HG03520 (cell line): Measurements from ENCODE around the gene CCDC24.

ENCODE experiments used
- ATAC-seq: cut with Tn5 transposase; IDR thresholded peaks from one replicate; pipeline ENCODE4 v1.9.1; 2021; ENCODE audit warnings: mild to moderate bottlenecking, moderate library complexity; ENCODE audit not compliant: unreplicated experiment

CCDC24 gene

DNA sequence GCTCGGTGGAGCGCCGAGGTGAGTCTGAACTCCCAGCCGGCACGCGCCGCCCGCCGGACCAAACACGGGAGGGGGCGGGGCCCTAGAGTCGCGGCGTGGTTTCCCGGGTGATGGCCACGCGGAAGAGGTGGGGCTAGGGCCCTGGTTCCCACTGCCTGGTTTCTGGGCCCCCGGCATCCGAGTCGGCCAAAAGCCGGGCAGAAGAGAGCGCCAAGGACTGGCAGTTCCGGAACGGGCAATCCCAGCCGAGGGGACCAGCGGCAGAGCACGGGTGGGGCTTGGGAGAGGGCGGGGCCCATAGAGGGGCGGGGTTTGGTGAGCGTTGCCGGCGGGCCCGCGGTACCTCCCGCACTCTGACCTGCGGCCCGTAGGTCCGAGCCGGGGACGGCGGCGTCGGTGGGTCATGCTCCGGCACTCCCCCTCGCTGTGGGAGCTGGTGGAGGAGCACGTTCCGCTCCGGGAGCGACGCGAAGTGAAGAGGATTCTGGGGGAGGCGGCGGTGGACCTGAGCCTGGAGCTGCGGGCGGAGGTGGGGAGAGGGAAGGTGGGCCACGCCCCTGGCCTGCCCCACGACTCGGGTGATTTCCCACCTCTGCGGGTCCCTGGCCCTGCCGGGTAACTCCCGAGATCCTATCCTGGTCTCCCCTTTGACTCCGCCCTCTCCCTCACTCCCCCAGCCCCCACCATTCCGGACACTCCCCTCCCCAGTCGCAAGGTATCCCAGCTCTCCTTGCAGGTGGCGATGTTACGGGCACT lies at the start of gene CCDC24:
TSS of gene CCDC24 (plus strand) at position 124 of the 756 bp plus-strand sequence. CDS start at position 404, 280 bp downstream.
- peak; percentile 76 for ATAC-seq

DNA sequence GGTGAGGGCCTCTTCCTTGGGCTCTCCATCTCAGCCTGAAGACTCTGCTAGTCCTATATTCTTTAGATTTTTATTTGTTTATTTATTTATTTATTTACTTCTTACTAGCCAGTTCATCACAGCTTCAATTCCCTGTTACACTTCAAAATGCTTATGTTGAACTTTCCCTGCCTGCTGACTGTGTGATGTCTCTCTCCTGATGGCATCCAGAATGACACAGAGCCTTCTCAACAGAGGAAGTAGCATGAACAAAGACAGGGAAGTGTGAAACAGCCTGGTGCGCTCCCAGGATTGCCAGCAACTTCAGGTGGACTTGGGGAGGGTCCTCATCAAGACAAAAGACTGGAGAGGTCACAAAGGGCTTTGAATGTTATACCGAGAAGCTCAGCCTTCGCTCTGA lies 49.0 kb upstream of the CCDC24 start:
- ATAC-seq: no peak

- ATAC-seq: no peak
Measured at GRCh38 chr1:43944860-43945259, 46.5 kb upstream of the CCDC24 start.

- no peak for ATAC-seq
Measured at GRCh38 chr1:43945674-43946235, 45.6 kb upstream of the CCDC24 start.

DNA sequence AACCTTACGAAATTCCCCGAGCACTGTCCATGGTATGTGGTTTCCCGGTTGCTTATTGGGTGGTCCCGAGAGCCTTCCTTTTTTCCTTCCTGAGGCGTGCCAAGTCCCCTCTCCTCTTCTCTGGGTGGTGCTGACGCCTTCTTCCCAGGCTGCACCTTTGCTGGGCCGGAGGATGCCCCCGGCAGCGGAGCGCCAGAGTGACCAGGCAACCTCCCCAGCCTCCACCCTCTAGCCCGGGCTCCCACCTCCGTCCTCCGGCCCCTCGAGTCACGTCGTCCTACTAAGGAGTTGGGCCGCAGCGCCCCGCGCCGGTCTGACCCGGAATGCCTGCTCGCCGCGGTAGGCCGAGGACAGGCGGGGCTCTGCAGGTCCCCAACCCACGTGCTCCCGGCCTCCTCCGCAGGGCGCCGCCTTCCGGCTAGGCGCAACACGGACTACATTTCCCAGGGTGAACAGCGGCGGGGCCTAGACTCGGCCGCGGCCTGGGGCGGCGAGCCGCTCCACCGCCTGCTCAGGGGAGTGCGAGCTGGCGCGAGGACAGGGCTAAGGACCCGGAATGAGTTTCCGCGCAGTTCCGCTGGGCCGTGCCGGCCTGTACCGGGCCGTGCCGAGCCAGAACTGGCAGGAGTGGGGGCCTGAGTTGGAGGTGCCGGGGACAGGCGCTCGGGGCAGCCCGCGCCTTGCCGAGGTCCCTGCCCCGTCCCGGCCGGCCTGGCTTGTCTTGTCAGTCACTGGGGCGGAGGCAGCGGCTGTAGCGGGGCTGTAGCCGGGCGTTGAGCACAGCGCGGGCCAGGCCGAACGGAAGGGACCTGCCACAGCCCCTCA lies 45.0 kb upstream of the CCDC24 start, which contains the start of gene IPO13:
TSS of gene IPO13 (plus strand) at position 715 of the 825 bp plus-strand sequence. CDS start 651 bp downstream, outside the sequence.
- ATAC-seq: peak; percentile 85

- ATAC-seq: peak; percentile 12
Measured at GRCh38 chr1:43947061-43947873, 44.1 kb upstream of the CCDC24 start.

- ATAC-seq: no peak
Measured at GRCh38 chr1:43947874-43948437, 43.4 kb upstream of the CCDC24 start.

DNA sequence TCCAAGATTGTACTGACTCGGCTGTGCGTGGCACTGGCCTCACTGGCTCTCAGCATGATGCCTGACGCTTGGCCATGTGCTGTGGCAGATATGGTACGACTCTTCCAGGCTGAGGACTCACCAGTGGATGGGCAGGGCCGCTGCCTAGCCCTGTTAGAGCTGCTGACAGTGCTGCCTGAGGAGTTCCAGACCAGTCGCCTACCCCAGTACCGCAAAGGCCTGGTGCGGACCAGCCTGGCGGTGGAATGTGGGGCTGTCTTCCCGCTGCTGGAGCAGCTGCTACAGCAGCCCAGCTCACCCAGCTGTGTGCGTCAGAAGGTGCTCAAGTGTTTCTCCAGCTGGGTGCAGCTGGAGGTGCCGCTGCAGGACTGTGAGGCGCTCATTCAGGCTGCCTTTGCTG lies 41.7 kb upstream of the CCDC24 start:
- ATAC-seq: no peak

- ATAC-seq: no peak
Measured at GRCh38 chr1:43951021-43951985, 40.1 kb upstream of the CCDC24 start.

DNA sequence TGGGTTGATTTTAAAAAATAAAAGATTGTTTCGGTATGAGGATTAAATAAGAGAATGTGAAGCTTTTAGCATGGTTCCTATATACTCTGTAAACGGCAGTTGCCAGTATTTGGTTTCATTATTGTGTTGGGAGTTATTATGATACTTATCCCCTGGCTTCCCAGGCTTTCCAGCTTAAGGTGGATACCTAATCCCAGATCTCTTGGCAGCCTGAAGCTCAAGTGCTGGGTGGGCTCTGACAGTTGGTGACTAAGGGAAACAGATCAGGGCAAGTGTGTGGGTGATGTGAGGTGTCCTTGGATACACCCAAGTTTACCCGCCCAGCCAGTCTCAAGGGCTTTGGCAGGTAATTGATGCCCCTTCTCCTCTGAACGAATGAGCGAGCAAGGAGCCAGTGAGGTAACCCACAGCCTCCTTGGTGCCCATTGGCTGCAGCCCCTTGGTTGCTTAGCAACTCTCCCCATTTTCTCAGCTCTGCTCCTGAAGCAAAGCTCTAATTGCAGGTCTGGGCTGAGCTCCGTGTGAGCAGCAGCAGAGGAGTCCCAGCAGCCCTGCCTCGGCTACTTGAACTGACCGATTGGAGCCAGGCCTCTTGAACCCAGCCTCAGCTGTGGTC lies 38.6 kb upstream of the CCDC24 start:
- no peak for ATAC-seq

GRCh38 chr1:43953361-43953760 lies 38.0 kb upstream of the CCDC24 start:
- ATAC-seq: no peak

- ATAC-seq: no peak
Measured at GRCh38 chr1:43954036-43954435, 37.4 kb upstream of the CCDC24 start.

- ATAC-seq: no peak
Measured at GRCh38 chr1:43956234-43956633, 35.2 kb upstream of the CCDC24 start.

GRCh38 chr1:43957407-43958040 lies 33.9 kb upstream of the CCDC24 start:
- no peak for ATAC-seq

DNA sequence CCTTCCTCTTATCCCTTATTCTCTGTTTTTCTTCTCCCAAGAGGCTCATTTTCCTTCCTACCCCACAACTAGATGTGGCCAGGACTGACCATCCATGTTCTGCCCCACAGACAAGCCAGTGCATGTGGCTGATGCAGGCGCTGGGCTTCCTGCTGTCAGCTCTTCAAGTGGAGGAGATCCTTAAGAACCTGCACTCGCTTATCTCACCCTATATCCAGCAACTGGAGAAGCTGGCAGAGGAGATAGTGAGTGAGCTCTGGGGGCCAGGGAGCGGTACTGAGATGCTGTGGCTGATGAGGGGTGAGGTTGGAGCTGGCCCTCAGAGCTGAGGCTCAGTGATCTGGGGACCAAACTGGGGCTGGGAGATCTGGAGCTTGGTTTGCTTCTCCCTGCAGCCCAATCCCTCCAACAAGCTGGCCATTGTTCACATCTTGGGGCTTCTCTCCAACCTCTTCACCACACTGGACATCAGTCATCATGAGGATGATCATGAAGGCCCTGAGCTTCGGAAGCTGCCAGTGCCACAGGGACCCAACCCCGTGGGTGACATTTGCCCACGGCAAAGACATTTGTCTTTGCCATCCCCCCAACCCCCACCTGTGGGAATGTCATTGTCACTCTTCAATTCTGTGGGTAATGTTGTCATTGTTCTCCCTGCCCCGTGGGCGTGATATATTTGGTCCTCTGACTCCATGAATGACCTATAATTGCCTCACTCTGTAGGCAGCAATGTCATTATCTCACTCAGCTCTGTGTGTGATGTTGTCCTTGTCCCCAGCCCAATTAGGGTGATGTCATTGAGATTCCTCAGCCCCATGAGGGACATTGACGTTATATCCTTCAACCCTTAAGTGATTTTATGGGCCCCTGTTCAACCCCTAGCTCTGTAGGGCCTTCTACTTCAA lies 32.8 kb upstream of the CCDC24 start:
- no peak for ATAC-seq

- ATAC-seq: no peak
Measured at GRCh38 chr1:43960798-43961197, 30.6 kb upstream of the CCDC24 start.

- no peak for ATAC-seq
Measured at GRCh38 chr1:43961692-43962091, 29.7 kb upstream of the CCDC24 start.
